HEK293T (cell line): Measurements from ENCODE around the gene ZNF236.

ENCODE experiments used
- FOXA1 ChIP-seq: fragments of 450-650 bp; IDR thresholded peaks from 2 replicates; pipeline ENCODE4 v1.6.1; 2016; ENCODE audit warnings: mild to moderate bottlenecking
- LEF1 ChIP-seq: fragments of 450-650 bp; IDR thresholded peaks from 2 replicates; pipeline ENCODE4 v1.6.1; 2017; ENCODE audit warnings: mild to moderate bottlenecking, borderline replicate concordance
- PKNOX1 ChIP-seq: fragments of 450-650 bp; IDR thresholded peaks from 2 replicates; pipeline ENCODE4 v1.6.1; 2016
- SP1 ChIP-seq: fragments of 450-650 bp; IDR thresholded peaks from 2 replicates; pipeline ENCODE4 v1.6.1; 2017
- SUZ12 ChIP-seq: fragments of 450-650 bp; IDR thresholded peaks from 2 replicates; pipeline ENCODE4 v1.6.1; 2016; ENCODE audit warnings: mild to moderate bottlenecking
- ZNF384 ChIP-seq: fragments of 450-650 bp; IDR thresholded peaks from 2 replicates; pipeline ENCODE4 v1.6.1; 2016

GRCh38 chr18:76911440-76911839 is 89.1 kb downstream of the ZNF236 start:
- no peak for TF ChIP-seq SUZ12
- no peak for TF ChIP-seq LEF1
- TF ChIP-seq ZNF384: no peak
- no peak for TF ChIP-seq SP1
- TF ChIP-seq PKNOX1: no peak
- no peak for TF ChIP-seq FOXA1
